GM18861 (cell line): ENCODE measurements around the gene TMEM183A.
A peak's percentile ranks its signal among the peaks of the same experiment; 100 is the strongest.
"Not testable (repeated sequence)": the region's sequence is repeated elsewhere in the genome, so short reads cannot be mapped to it uniquely, and the experiment has no call there.

ENCODE experiments used
- ATAC-seq: cut with Tn5 transposase; IDR thresholded peaks from one replicate; pipeline ENCODE4 v1.9.1; 2021; ENCODE audit not compliant: unreplicated experiment

Gene TMEM183A

DNA sequence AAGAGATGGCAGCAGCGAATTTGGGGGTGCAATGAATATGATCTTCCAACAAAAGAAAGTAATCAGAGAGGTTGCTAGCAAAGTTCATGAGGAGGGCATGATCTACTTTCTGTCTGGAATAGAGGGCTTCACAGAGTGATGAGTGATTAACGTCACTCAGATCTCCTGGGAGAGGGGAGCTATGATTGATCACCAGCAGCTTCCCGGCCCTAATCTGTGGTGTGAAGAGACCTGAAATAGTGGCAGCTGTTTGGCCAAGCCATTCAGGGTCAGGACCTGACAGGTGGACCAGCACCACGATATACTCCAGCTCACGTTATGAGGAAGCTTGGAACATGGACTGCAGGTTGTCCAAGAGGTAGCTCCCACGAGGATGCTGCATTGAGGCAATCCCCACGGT is 19.9 kb upstream of the TMEM183A start:
- ATAC-seq: no peak

- ATAC-seq: no peak
Observed at GRCh38 chr1:202987922-202988583, 19.1 kb upstream of the TMEM183A start.

DNA sequence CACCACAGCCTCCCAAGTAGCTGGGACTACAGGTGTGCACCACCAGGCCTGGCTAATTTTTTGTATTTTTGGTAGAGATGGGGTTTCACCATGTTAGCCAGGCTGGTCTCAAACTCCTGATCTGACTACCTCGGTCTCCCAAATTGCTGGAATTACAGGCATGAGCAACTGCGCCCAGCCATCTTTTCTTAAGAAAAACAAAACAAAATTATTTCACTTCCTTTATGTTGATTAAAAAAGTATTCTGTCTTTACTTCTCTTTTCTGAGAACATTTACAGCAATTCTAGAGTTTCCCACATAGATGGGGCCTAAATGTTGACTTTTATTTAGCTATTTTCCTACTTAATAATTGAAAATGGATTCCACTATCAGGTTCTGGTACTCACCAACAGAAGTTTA is 17.3 kb upstream of the TMEM183A start:
- ATAC-seq: no peak

DNA sequence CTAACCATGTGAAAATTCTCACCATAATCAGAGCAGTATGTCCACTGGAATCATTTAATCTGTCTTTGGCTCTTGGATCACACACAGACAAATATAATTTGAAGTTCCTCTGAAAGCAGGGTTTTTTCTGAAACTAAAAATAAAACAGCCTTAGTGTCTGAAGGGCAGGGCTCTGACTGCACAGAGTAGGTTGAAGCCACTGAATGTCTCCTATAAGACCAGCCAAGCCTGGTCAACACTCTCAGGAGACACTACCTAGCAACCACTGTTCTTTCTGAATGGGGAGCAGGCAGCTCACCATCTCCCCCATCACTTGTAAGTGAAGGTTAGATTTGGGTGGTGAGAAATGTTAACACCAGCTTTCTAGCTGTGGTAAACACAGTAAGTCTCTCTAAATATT is 16.1 kb upstream of the TMEM183A start:
- ATAC-seq: no peak

DNA sequence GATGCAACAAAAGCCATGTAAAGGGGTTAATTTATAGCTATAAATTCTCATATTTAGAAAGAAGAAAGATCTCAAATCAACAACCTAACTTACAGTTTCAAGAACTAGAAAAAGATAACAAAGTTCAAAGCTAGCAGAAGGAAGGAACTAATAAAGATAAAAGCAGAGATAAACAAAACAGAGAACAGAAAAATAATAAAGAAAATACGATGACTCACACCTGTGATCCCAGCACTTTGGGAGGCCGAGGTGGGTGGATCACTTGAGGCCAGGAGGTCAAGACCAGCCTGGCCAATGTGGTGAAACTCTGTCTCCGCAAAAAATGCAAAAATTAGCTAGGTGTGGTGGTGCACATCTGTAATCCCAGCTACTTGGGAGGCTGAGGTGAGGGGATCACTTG is 12.4 kb upstream of the TMEM183A start:
- ATAC-seq: no peak

- ATAC-seq: no peak
Observed at GRCh38 chr1:202998836-202999750, 8.1 kb upstream of the TMEM183A start.

DNA sequence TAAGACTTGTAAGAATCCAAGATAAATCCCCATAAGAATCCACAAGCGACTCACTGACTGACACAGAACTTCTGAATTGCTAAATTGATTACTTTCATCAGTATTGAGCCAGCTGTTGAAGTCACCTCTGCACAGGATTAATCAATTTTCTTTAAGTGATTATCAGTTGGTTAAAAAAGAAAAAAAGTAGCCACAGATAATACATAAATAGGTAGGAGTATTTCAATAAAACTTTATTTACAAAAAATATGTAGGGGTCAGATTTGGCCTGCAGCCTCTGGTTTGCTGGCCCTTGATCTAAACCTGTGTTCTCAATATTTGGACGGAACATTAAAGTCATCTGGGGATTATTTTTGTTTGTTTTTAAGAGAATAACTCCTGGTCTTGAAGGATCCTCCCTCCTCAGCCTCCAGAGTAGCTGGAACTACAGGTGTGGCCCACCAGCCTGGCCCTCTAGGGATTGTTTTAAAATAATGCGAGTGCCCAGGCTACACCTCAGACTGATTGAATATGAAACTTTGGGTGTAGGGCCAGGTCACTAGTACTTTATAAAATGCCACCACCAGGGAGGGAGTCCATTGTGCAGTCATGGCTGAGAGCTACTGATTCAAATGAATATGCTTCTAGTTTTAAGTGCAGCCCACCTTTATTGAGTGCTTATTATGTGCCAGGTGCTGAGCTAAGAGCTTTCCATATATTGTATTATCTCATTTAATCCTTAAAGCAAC is 6.8 kb upstream of the TMEM183A start:
- no peak for ATAC-seq

DNA sequence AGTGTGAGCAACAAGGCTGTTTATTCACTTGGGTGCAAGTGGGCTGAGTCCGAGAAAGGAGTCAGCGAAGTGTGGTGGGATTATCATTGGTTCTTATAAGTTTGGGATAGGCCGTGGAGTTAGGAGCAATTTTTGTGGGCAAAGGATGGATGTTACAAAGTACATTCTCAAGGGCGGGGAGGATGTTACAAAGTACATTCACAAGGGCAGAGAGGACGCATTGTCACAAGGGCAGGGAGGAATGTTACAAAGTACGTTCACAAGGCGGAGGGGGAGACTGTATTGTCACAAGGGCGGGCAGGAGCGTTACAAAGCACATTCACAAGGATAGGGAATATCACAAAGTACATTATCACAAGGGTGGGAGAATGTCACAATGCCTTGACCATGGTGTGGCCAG is 5.2 kb upstream of the TMEM183A start:
- no peak for ATAC-seq

DNA sequence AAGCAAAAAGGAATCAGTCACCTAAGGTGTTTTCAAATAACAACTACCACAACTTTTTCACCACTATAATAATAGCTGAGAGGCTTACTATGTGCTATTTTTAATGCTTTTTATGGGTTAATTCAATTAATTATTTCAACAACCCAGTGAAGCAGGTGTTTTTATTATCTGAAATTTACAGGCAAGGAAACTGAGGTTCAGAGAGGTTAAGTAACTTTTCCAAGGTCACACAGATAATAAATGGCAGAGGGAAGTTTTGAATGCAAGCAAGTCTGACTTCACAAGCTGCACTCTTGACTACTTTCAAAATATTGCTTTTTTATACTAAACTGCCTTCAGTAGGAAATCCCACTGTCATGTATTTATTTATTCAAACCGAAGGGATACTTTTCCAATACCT is 4.2 kb upstream of the TMEM183A start:
- no peak for ATAC-seq

DNA sequence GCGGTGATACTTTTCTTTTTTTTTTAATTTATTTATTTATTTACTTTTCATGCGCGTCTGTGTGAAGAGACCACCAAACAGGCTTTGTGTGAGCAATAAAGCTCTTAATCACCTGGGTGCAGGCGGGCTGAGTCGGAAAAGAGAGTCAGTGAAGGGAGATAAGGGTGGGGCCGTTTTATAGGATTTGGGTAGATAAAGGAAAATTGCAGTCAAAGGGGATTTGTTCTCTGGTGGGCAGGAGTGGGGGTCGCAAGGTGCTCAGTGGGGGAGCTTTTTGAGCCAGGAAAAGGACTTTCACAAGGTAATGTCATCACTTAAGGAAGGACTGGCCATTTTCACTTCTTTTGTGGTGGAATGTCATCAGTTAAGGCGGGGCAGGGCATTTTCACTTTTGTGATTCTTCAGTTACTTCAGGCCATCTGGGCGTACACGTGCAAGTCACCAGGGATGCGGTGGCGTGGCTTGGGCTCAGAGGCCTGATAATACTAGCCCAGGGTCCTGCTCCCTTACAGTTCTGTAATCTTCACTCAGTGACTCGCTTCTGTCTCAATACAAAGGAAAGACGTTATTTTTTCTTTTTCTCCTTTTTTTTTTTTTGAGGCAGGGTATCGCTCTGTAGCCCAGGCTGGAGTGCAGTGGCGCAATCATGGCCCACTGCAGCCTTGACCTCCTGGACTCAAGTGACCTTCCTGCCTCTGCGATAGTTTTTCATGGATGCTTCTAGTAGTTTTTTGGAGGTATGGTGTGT is 1.6 kb upstream of the TMEM183A start:
- not testable (repeated sequence) for ATAC-seq

- no peak for ATAC-seq
Observed at GRCh38 chr1:203009185-203009584, 2.0 kb downstream of the TMEM183A start.

DNA sequence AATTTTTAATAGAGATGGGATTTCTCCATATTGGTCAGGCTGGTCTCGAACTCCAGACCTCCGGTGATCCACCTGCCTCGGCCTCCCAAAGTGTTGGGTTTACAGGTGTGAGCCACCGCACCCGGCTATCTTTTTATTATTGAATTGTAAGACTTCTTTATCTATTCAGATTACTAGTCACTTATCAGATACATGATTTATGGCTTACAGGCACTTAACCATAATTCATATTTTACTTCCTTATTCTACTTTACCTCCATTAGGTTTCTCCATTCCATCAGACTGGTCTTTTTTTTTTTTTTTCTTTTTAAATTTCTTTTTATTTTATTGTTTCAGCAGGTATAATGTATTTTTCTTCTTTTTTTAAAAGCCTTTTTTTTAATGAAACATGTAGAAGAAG is 4.4 kb downstream of the TMEM183A start:
- no peak for ATAC-seq

DNA sequence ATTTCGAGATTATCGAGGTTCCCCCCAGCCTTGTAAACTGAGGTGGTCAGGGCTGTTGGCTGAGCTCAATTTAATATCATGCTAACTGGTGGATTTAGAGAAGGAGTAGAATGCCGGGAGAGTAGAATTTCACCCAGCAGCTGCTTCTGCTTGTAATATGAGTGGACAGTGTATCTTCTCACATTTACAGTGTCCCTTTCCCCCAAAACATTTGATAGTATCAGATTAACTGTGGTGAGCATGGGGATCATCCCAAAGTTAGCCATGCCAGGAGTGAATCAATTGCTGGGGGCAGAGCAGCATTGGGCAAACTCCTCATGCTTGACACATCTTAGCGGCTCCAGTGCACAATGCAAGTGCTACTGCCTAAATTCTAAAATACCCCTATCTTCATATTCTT is 9.9 kb downstream of the TMEM183A start:
- no peak for ATAC-seq

GRCh38 chr1:203017692-203018091 is 10.5 kb downstream of the TMEM183A start:
- ATAC-seq: no peak

GRCh38 chr1:203022855-203023254 is 15.7 kb downstream of the TMEM183A start:
- not testable (repeated sequence) for ATAC-seq

- no peak for ATAC-seq
Observed at GRCh38 chr1:203025686-203026030, 18.5 kb downstream of the TMEM183A start.

GRCh38 chr1:203026031-203026665 is 19.0 kb downstream of the TMEM183A start, which contains the start of gene PPFIA4:
PPFIA4 (plus strand) TSS chr1:203026491; CDS start chr1:203039009, 12,518 bp downstream.
- peak; percentile 54 for ATAC-seq

- ATAC-seq: no peak
Observed at GRCh38 chr1:203026666-203027663, 19.8 kb downstream of the TMEM183A start.

- ATAC-seq: no peak
Observed at GRCh38 chr1:203028067-203028783, 21.1 kb downstream of the TMEM183A start.
